Stimulated activated naive CD8-positive, alpha-beta T cell treated with anti-CD3 and anti-CD28 coated beads, Interleukin-15, Interleukin-2, amounts not matched to agents 100 ng/mL and 50 ng/mL, for 24 hours (primary cell): Measurements from ENCODE around the gene KCNK7.
"Not testable (repeated sequence)": the region's sequence is repeated elsewhere in the genome, so short reads cannot be mapped to it uniquely, and the experiment has no call there.

ENCODE experiments used
- H3K27ac Mint-ChIP-seq: one replicate; pipeline ENCODE4 v1.8.0; 2021; ENCODE audit warnings: mild to moderate bottlenecking, mixed read lengths
- H3K27me3 Mint-ChIP-seq: one replicate; pipeline ENCODE4 v1.8.0; 2021; ENCODE audit warnings: mixed read lengths
- H3K36me3 Mint-ChIP-seq: one replicate; pipeline ENCODE4 v1.8.0; 2021; ENCODE audit warnings: low read depth, mixed read lengths
- H3K4me1 Mint-ChIP-seq: one replicate; pipeline ENCODE4 v1.8.0; 2021; ENCODE audit warnings: low read depth, mixed read lengths
- H3K4me3 Mint-ChIP-seq: one replicate; pipeline ENCODE4 v1.8.0; 2021; ENCODE audit warnings: mild to moderate bottlenecking, mixed read lengths
- H3K9me3 Mint-ChIP-seq: one replicate; pipeline ENCODE4 v1.8.0; 2021; ENCODE audit warnings: mixed read lengths

Gene KCNK7

GRCh38 chr11:65595543-65596281, at the start of gene KCNK7:
Gene KCNK7 (minus strand): TSS chr11:65595800. CDS start chr11:65595772, 28 bp downstream.
- H3K4me1 Mint-ChIP-seq = peaks cover 9% of the 10 kb centered on the region
- H3K27ac Mint-ChIP-seq = no peak within 1 kb of the TSS
- no peak within 1 kb of the TSS for H3K4me3 Mint-ChIP-seq
- peaks cover 9% of the 10 kb centered on the region for H3K36me3 Mint-ChIP-seq
- H3K27me3 Mint-ChIP-seq = no peaks in the 10 kb centered on the region
- no peaks in the 10 kb centered on the region for H3K9me3 Mint-ChIP-seq

GRCh38 chr11:65644837-65645236, 49.2 kb upstream of the KCNK7 start:
- H3K36me3 Mint-ChIP-seq = peaks cover 34% of the 10 kb centered on the region
- H3K9me3 Mint-ChIP-seq = no peaks in the 10 kb centered on the region
- H3K4me3 Mint-ChIP-seq = no peak overlapping the region
- peaks cover 27% of the 10 kb centered on the region for H3K4me1 Mint-ChIP-seq
- no peaks in the 10 kb centered on the region for H3K27me3 Mint-ChIP-seq
- H3K27ac Mint-ChIP-seq = no peak overlapping the region

DNA sequence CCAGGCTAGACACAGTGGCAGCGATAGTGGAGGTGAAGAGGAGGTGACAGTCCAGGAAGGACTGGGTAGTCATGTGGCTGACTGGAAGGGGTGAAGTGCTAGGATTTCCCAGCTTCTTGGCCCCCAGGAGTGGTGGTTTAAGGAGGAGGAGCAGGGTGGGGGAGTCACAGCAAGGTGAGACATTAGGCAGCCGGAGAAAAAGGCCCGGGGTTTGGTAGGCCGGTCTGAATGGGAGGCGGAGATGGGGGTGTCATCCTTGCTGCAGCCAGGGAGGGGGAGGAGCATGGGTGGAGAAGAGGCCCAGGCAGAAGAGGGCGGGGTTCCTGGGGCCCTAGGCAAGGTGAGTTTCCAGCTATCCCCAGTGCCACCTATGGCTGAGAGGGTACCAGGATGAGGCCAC, 48.4 kb upstream of the KCNK7 start:
- Mint-ChIP-seq H3K4me3 (no peak overlapping the region), H3K27ac (peak overlapping the region; percentile 61), H3K36me3 (peaks cover 33% of the 10 kb centered on the region), H3K9me3 (no peaks in the 10 kb centered on the region), H3K27me3 (no peaks in the 10 kb centered on the region), H3K4me1 (peaks cover 36% of the 10 kb centered on the region)

DNA sequence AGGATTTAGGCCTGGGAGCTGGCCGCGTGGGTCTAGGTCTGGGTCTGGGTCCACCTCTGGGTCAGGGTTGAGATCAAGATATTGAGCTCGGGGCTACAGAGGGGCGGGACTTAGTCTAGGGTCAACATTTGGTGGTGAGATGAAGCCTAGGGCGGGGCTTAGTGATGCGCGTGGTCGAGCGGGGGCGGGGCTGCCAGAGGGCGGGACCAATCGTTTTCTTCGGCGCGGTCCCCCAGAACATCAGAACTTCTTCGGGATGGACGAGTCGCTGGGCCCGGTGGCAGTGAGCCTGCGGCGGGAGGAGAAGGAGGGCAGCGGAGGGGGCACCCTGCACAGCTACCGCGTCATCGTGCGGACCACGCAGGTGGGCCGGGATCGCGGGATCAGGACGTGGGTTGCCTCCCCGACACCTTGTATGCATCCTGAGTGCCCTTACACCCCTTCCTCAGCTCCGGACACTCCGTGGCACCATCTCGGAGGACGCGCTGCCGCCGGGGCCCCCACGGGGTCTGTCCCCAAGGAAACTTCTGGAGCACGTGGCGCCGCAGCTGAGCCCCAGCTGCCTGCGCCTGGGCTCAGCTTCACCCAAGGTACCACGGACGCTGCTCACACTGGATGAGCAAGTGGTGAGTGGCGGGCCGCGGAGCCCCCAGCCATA, 46.5 kb upstream of the KCNK7 start:
- peak overlapping the region; percentile 81 for H3K27ac Mint-ChIP-seq
- H3K27me3 Mint-ChIP-seq = no peaks in the 10 kb centered on the region
- peaks cover 49% of the 10 kb centered on the region for H3K4me1 Mint-ChIP-seq
- H3K36me3 Mint-ChIP-seq = peaks cover 27% of the 10 kb centered on the region
- H3K4me3 Mint-ChIP-seq = peak overlapping the region; percentile 96
- no peaks in the 10 kb centered on the region for H3K9me3 Mint-ChIP-seq

DNA sequence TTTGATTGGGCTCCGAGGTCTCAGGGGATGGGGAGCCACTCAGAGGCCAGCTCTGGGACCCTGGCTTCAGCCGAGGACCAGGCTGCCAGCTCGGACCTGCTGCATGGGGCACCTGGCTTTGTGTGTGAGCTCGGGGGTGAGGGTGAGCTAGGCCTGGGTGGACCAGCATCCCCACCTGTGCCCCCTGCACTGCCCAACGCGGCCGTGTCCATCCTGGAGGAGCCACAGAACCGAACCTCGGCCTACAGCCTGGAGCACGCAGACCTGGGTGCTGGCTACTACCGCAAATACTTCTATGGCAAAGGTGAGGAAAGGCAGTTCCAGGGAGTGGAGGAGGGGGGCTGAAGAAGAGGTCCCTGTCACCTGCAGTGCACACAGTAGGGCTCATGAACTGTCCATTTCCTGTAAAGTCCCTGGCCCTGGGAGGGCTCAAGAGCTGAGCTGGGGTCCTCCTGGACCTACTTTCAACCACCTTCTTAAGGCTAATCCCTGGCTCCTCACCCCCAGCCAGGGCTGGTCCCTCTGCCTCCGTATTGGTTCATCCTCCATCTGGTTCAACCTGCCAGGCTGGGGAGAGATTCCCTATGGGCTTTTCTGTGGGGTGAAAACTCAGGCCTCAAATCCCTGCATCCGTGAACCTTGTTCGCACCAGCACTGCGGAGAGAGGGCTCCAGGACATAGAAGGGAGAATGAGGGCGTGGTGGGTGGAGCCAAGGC, 45.9 kb upstream of the KCNK7 start:
- no peaks in the 10 kb centered on the region for H3K27me3 Mint-ChIP-seq
- no peaks in the 10 kb centered on the region for H3K9me3 Mint-ChIP-seq
- peaks cover 50% of the 10 kb centered on the region for H3K4me1 Mint-ChIP-seq
- peak overlapping the region; percentile 96 for H3K4me3 Mint-ChIP-seq
- H3K36me3 Mint-ChIP-seq = peaks cover 31% of the 10 kb centered on the region
- H3K27ac Mint-ChIP-seq = peak overlapping the region; percentile 81

- H3K9me3 Mint-ChIP-seq = no peaks in the 10 kb centered on the region
- H3K36me3 Mint-ChIP-seq = peaks cover 29% of the 10 kb centered on the region
- no peaks in the 10 kb centered on the region for H3K27me3 Mint-ChIP-seq
Measured at GRCh38 chr11:65640483-65641296, 45.1 kb upstream of the KCNK7 start.

DNA sequence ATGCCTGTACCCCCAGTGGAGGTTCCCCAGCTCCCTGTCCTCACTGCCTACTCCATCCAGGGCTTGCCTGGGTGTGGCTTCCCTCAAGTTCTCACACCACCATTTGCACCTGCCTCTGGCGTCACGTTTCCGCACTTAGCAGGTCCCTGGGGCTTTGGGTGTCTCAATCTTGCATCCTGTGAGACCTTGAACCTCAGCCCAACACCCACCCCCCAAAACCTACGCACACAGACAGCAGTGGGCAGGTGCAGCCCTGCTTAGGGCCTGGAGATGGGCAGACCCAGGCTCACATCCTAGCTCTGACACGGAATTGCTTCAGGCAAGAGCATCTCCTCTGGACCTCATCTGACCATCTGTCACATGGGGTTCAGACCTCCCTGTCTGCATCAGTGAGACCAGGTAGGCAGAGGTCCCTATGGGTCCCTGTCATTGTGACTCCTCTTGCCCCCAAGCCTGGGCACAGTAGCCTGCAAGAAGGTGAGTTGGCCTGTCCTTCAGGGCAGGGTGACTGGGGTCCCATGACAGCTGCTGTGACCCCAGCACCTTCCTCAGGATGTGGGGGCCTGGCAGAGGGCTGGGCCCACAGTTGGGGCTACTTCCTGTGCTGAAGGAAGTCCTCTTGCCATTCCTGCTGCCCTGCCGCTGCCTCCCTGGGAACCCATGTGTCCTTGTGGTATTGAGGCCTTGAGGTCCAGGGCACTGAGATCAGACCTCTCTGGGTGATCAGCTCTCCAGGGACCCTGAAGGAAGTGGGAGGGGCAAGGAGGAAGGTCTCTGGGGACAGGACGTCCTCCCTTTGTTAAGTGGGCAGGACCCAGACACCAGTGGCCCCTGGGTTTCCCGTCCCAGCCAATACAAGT, 44.3 kb upstream of the KCNK7 start:
- Mint-ChIP-seq H3K27me3 (no peaks in the 10 kb centered on the region), H3K27ac (peak overlapping the region; percentile 89), H3K36me3 (peaks cover 25% of the 10 kb centered on the region), H3K9me3 (no peaks in the 10 kb centered on the region), H3K4me1 (peaks cover 50% of the 10 kb centered on the region), H3K4me3 (peak overlapping the region; percentile 96)

More at GRCh38 chr11:65640483-65641296, 45.1 kb upstream of the KCNK7 start:
- Mint-ChIP-seq H3K4me3 (peak overlapping the region; percentile 96), H3K4me1 (peaks cover 50% of the 10 kb centered on the region), H3K27ac (peak overlapping the region; percentile 89)

- peaks cover 25% of the 10 kb centered on the region for H3K36me3 Mint-ChIP-seq
Measured at GRCh38 chr11:65639228-65639597, 43.6 kb upstream of the KCNK7 start.

GRCh38 chr11:65637794-65638419, 42.3 kb upstream of the KCNK7 start, which contains the start of gene SIPA1:
Gene SIPA1 (plus strand): TSS chr11:65638101. CDS start chr11:65640922, 2,821 bp downstream.
- peak within 1 kb of the TSS; percentile 96 for H3K4me3 Mint-ChIP-seq
- H3K27ac Mint-ChIP-seq = peak within 1 kb of the TSS; percentile 89
- no peaks in the 10 kb centered on the region for H3K9me3 Mint-ChIP-seq
- peaks cover 14% of the 10 kb centered on the region for H3K36me3 Mint-ChIP-seq
- no peaks in the 10 kb centered on the region for H3K27me3 Mint-ChIP-seq
- peaks cover 45% of the 10 kb centered on the region for H3K4me1 Mint-ChIP-seq

More at GRCh38 chr11:65639228-65639597, 43.6 kb upstream of the KCNK7 start:
- not testable (repeated sequence) for H3K27me3 Mint-ChIP-seq, H3K9me3 Mint-ChIP-seq
- peaks cover 50% of the 10 kb centered on the region for H3K4me1 Mint-ChIP-seq
- H3K27ac Mint-ChIP-seq = peak overlapping the region; percentile 89
- peak overlapping the region; percentile 96 for H3K4me3 Mint-ChIP-seq

GRCh38 chr11:65637032-65637557, 41.5 kb upstream of the KCNK7 start:
- Mint-ChIP-seq H3K4me3 (peak overlapping the region; percentile 96), H3K27ac (peak overlapping the region; percentile 39), H3K27me3 (no peaks in the 10 kb centered on the region), H3K4me1 (peaks cover 44% of the 10 kb centered on the region), H3K36me3 (peaks cover 14% of the 10 kb centered on the region), H3K9me3 (no peaks in the 10 kb centered on the region)

DNA sequence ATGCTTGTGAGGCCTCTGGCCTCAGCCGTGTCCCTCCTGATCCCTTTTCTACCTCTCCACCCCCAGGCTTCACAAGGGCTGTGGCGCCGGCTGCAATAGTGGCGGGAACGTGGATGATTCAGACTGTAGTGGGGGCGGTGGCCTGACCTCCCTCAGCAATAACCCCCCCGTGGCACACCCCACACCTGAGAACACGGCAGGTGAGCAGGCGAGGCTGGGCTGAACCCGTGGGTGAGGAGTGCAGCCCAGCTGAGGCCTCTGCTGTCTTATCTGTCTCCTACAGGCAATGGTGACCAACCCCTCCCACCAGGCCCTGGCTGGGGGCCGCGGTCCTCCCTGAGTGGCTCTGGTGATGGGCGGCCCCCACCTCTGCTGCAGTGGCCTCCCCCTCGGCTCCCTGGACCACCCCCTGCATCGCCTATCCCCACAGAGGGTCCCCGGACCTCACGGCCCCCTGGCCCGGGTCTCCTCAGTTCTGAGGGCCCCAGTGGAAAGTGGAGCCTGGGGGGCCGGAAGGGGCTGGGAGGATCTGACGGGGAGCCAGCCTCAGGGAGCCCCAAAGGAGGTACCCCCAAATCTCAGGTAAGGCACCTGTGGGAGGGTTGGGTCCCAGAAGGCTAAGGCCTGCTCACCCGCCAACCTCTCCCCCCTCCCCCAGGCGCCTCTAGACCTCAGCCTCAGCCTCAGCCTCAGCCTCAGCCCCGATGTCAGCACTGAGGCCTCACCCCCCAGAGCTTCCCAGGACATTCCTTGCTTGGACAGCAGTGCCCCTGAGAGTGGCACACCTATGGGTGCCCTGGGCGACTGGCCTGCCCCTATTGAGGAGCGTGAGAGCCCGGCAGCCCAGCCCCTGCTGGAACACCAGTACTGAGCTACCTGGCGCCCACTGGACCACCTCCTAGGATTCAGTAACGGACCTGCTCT, 40.8 kb upstream of the KCNK7 start:
- Mint-ChIP-seq H3K4me3 (no peak overlapping the region), H3K9me3 (no peaks in the 10 kb centered on the region), H3K27ac (peak overlapping the region; percentile 39), H3K27me3 (no peaks in the 10 kb centered on the region), H3K36me3 (peaks cover 10% of the 10 kb centered on the region), H3K4me1 (peaks cover 37% of the 10 kb centered on the region)

GRCh38 chr11:65634905-65635731, 39.5 kb upstream of the KCNK7 start:
- Mint-ChIP-seq H3K4me3 (no peak overlapping the region), H3K9me3 (no peaks in the 10 kb centered on the region), H3K4me1 (peaks cover 32% of the 10 kb centered on the region), H3K36me3 (peaks cover 10% of the 10 kb centered on the region), H3K27me3 (no peaks in the 10 kb centered on the region), H3K27ac (no peak overlapping the region)
